ENCODE measurements around the gene KATNB1.
"Not testable (repeated sequence)": the region's sequence is repeated elsewhere in the genome, so short reads cannot be mapped to it uniquely, and the experiment has no call there.

The KATNB1 gene

DNA sequence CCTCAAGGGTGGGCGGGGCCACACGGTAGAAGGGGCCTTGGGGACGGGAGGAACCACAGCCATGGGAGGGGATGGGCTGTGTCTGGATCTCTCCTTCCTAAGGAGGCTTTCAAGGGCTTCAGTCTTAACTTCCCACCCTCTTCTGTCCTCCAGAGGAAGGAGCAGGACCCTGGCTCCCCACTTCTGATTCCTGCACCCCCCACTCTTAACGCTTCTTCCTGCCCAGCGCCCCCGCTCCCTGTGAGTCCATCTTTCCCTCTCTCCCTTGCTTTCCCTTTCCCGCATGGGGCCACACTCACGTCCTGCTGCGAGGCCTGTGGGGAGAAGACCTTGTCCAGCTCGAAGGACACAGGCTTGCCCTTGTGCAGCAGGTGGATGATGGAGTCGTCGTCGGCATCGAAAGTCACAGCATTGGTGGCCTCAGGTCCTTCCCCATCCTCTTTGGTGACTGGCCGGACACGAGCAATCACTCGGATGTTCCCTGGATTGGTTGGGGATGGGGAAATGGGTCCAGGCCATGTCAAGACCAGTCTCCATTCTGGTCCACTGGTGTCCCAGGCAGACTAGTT lies 29.7 kb downstream of the KATNB1 start:
- FAIRE-seq, result no peak
- DNase-seq (ENCODE audit: insufficient read length, low spot score), result no peak

DNA sequence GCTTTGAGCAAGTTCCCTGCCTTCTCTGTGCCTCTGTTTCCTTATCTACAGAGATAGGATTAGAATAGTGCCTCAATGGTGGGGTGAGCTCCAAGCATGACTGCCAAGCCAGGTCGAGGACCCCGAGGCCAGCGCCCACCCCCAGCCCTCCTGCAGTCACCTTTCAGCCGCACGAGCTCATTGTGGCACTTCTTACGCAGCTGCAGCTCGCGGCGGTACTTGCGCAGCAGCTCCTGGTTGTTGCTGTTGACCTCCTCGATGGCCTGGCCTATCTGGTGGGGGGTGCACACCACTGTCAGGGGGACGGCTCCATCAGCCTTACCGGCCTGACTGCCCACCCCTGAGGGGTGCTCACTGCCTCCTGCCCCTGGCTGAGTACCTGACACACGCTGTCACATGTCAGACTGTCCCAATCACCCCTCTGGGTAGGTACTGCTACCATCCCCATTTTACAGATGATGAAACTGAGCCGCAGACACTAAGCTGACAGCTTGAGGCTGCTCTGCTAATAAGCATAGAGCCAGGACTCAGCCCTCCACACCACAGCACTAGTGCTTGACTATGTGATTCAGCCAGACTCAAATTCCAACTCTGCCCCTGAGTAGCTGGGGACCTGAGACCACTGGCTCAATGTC lies 31.3 kb downstream of the KATNB1 start:
- DNase-seq (ENCODE audit: insufficient read length, low spot score) (no peak), FAIRE-seq (no peak)

GRCh38 chr16:57769541-57770145 lies 34.1 kb downstream of the KATNB1 start:
- no peak for DNase-seq (ENCODE audit: insufficient read length, low spot score)
- no peak for FAIRE-seq

DNA sequence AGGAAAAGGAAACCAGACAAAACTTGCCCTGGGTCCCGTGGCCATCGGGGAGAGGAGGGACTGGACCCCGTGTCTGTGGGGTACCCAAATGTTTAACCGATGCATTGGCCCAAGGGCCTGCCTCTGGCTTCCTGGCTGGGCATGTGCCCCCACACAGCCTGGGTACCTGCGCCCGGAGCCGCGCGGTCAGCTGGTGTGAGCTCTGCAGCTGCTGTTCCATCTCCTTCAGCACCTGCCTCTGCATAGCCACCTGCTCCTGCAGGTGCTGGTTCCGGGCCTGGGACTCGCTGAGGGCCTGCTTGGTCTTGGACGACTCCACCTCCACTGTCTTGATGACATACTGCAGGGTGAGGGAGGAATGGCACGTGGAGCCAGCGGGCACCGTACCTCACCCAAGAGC lies 34.8 kb downstream of the KATNB1 start:
- DNase-seq (ENCODE audit: insufficient read length, low spot score), result no peak
- no peak for FAIRE-seq

DNA sequence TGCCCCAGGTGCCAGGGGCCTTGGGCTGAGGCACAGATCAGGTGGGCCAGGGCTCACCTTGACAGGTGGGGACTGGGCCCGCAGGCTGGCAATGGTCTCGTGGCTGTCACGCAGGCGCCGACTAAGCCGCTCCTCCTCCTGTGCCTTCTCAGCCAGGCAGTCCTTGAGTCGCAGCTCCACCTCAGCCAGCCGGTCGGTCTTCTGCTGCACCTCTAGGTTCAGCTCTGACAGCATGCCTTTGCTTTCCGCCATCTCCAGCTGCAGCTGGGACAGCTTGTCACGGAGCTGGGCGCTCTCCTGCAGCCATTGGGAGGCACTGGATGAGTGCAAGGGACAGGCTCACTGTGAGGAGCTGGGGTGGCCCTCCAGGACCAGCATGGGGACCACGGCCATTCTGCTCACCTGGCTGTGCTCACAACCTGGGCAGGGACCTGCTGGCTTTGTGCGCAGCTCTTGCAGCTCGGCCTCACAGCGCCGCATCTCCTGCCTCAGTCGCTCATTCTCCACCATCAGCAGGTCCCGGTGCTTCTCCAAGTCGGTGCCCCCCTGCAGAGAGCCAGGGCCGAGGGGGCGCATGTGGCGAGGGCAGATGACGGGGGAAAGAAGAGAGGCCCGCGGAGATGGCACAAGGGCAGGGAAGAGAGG lies 35.7 kb downstream of the KATNB1 start:
- DNase-seq (ENCODE audit: insufficient read length, low spot score) (no peak), FAIRE-seq (no peak)

GRCh38 chr16:57773019-57773418 lies 37.4 kb downstream of the KATNB1 start:
- FAIRE-seq (no peak), DNase-seq (ENCODE audit: insufficient read length, low spot score) (no peak)

DNA sequence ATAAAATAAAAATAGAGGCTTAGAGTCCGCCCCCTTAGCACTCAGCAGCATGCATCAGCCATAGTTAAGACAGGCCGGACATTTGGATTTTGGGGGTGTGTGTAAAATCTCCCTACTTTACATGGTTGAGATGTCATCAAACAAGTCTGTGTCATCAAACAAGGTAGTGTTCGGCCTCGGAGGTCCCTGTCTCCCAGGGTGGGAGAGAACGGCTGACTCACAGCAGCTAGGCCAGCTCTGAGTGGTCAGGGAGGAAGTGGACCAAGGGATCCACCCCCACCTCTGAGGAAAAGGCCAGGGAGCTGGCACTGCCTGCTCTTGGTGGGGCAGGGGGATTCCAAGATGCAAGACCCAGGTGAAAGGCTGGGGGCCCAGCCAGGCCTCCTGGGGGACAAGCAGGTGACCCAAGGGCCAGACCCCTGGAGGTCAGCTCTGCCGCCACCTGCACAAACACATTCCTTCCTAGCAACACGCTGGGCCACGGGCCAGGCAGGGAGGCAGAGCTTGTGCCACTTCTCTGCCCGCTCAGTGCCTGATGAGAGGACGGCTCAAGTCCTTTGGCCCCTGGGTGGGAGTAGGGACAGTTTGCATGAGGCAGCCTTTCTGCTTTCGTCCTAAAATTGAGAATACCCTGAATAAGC lies 38.2 kb downstream of the KATNB1 start:
- no peak for FAIRE-seq

GRCh38 chr16:57774705-57775285 lies 39.2 kb downstream of the KATNB1 start:
- FAIRE-seq (no peak), DNase-seq (ENCODE audit: insufficient read length, low spot score) (no peak)

More for the DNA sequence above, 38.2 kb downstream of the KATNB1 start:
- no peak for DNase-seq (ENCODE audit: insufficient read length, low spot score)

DNA sequence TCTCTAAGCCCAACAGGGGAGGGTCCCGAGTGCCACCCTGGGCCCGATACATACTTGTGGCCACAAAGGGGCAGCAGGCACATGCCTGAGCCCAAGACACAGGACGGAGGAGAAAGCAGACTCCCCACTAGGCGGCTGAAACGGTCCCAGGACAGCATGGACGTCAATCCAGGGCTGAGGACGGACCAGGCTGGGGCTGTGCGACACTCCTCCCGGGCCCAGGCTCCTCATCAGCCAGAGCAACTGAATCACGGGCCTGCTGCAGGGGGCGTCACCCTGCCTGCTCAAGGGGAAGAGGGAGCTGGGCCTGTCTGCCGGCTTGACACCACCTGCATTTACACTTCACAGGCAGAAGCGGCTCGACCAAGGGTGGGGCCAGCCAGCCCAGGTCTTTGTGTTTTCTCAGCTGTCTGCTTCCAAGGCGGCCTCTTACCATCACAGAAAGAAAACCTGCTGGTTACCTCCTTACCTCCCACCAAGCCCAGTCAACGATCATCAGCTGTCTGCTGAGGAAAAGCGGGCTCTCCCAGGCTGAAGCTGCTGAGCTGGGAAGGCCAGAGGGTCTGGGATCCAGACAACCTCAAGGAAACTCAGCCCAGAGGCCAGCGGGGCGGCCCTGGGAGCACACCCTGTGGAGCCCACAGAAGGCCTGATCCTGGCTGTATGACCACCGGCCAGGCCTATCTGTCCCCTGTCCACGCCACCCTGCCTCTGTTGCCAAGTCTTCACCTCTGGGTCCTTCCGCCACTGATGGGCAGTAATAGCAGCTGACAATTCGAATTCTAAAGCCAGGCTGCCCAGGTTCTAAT lies 40.3 kb downstream of the KATNB1 start:
- DNase-seq (ENCODE audit: insufficient read length, low spot score) (no peak), FAIRE-seq (no peak)

GRCh38 chr16:57778658-57779057 lies 43.1 kb downstream of the KATNB1 start:
- FAIRE-seq, result no peak
- no peak for DNase-seq (ENCODE audit: insufficient read length, low spot score)

DNA sequence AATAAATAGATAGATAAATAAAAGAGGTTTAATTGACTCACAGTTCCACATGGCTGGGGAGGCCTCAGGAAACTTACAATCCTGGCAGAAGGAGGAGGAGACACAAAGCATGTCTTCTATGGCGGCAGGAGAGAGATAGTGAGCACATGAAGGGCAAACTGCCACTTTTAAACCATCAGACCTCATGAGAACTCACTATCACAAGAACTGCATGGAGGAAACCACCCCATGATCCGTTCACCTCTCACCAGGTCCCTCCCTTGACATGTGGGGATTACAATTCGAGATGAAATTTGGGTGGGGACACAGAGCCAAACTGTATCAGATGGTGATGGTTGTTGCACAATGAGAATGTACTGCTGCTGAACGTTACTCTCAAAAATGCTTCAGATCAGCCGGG lies 44.3 kb downstream of the KATNB1 start:
- not testable (repeated sequence) for DNase-seq (ENCODE audit: insufficient read length, low spot score); FAIRE-seq

DNA sequence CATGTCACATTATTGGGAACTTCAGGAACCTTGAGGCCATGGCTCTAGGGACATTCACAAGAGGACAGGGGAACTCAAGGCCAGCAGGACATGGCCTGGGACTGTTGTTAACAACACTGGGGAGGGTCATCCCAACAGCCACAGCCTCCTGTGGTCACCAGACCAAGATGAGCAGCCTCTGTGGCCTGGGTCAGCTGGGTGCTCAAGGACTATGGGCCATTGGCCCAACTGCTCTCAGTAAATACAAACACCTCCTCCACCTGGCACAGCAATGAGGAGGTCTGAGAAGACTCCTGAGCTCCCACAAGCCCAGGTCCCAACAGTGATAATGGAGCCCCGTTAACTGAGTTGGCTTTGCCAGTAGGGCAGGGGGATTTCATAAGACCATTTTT lies 45.8 kb downstream of the KATNB1 start:
- DNase-seq (ENCODE audit: insufficient read length, low spot score), result no peak
- FAIRE-seq, result no peak

GRCh38 chr16:57781741-57782606 lies 46.4 kb downstream of the KATNB1 start:
- FAIRE-seq (no peak), DNase-seq (ENCODE audit: insufficient read length, low spot score) (no peak)

DNA sequence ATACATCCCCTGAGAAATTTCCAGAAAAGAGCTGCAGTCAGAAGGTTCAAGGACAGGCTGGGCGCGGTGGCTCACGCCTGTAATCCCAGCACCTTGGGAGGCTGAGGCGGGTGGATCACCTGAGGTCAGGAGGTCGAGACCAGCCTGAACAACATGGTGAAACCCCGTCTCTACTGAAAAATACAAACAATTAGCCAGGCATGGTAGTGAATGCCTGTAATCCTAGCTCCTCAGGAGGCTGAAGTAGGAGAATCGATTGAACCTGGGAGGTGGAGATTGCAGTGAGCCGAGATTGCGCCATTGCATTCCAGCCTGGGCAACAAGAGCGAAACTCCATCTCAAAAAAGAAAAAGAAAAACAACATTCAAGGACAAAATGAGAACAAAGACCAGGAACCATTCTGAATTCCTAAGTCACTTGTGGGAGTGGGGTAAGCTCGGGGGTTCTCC lies 47.1 kb downstream of the KATNB1 start:
- FAIRE-seq; DNase-seq (ENCODE audit: insufficient read length, low spot score): not testable (repeated sequence)

DNA sequence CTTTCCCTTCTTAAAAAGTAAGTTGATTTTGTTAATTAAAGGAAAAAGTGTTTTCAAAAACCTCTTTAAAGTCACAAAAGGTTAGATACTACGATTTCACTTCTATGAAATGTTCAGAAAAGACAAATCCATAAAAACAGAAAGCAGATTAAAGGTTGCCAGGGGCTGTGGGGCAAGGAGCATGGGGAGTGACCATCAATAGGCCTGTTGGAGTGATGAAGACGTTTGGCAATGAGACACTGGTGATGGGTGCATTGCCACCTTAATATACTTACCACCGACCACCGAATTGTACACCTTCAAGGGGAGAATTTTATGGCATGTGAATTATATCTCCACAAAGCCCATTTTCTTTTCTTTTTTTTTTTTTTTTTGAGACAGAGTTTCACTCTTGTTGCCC lies 47.5 kb downstream of the KATNB1 start:
- no peak for DNase-seq (ENCODE audit: insufficient read length, low spot score)
- FAIRE-seq, result no peak

DNA sequence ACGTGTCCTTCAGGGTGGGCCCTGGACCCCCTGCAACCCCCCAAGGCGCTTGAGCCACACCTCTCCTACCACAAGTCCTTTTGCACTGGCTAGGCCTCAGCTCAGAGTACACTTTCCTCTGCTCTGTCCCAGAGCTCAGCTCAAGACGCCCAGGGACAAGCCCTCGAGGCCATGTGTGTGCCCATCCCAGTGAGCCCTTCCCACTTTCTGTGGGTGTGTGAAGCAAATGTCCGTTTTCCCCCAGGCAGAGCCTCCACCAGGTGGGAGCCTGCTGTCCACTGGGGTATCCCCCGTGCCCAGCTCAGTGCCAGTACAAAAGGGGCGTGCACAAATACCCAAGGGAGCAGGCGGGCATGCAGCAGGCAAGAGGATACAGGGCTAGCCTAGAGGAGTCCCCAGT lies 48.3 kb downstream of the KATNB1 start:
- FAIRE-seq (no peak), DNase-seq (ENCODE audit: insufficient read length, low spot score) (no peak)

- FAIRE-seq (no peak), DNase-seq (ENCODE audit: insufficient read length, low spot score) (no peak)
Observed at GRCh38 chr16:57784334-57784733, 48.8 kb downstream of the KATNB1 start.

DNA sequence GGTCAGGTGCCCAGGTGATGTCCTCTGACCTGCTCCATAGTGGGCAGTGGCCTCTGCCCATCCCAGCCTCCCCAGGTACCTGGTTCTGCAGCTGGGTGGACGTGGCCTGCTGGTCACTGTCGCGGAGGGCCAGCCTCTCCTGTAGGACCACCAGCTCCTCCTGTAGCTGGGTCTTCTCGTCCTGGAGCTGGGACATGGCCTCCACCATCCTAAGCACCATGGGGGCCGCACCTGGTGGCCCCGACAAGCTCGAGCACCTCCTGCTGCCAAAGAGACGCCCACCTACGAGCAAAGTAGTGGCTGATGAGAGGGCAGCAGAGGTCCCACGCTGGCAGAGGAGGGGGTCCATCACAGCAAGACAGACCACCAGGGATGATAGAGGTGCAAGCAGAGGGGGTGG lies 49.8 kb downstream of the KATNB1 start:
- FAIRE-seq (no peak), DNase-seq (ENCODE audit: insufficient read length, low spot score) (no peak)

GRCh38 chr16:57785924-57786323 lies 50.4 kb downstream of the KATNB1 start:
- FAIRE-seq (no peak), DNase-seq (ENCODE audit: insufficient read length, low spot score) (no peak)

Data from GM19239 (cell line).